GM19455 (cell line): Measurements from ENCODE around the gene GMDS.

Source experiments
- ATAC-seq: cut with Tn5 transposase; IDR thresholded peaks from one replicate; pipeline ENCODE4 v1.9.1; 2021; ENCODE audit not compliant: unreplicated experiment

Gene GMDS

GRCh38 chr6:1910621-1911407 lies 334.6 kb downstream of the GMDS start:
- ATAC-seq = no peak

GRCh38 chr6:1908784-1909183 lies 336.6 kb downstream of the GMDS start:
- no peak for ATAC-seq

- ATAC-seq = no peak
Measured at GRCh38 chr6:1906609-1907008, 338.8 kb downstream of the GMDS start.

DNA sequence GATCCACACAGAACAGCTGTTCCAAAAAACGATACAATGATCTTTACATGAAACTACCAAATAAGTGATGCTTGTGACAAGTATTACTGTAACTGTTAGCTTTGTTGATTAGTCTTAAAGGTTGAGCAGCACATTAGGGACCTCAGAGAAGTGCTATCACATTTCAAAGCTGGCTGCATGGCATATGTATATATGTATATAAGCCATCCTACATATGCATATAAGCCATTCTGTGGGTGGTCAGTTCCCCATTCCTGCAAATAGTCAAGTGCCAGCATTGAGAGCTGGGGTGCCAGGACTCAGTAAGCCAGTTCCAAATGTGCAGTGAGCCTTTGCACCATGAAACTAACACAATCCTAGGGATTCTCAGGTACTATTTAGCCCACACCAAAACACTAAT lies 339.4 kb downstream of the GMDS start:
- ATAC-seq = no peak

GRCh38 chr6:1904898-1905297 lies 340.5 kb downstream of the GMDS start:
- ATAC-seq = no peak

GRCh38 chr6:1904466-1904799 lies 341.0 kb downstream of the GMDS start:
- no peak for ATAC-seq

DNA sequence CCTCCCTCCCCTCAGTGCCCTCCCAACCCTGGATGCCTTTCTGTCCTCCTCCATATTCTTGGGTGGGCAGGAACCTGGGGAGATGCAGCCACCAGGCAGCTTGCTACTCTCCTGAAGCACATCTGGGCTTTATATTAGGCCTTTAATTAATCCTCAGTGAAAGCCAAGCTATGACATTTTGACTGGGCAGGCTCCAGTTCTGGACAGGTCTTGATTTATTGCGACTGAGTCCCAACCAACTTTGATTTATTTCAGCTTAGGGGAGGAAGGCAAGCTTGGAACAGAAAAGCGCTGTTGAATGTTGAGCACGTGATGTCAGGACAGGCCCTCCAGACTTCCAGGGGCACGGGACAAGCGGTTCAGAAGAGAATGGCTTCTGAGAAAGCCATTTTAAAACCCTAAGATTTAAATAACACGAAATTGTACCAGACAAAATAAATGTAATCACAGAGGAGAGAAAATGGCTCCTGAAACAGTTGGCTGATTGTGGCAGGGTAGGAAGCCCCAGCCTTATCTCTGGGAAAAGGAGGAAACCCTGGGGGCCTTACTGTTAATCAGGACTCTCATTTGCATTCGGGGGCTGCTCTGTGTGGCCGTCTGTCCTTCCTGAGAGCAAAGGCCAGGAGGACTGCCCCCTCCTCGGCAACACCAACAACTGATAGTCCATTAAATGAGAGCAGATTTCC lies 341.5 kb downstream of the GMDS start:
- ATAC-seq = no peak

- no peak for ATAC-seq
Measured at GRCh38 chr6:1901556-1901955, 343.8 kb downstream of the GMDS start.

DNA sequence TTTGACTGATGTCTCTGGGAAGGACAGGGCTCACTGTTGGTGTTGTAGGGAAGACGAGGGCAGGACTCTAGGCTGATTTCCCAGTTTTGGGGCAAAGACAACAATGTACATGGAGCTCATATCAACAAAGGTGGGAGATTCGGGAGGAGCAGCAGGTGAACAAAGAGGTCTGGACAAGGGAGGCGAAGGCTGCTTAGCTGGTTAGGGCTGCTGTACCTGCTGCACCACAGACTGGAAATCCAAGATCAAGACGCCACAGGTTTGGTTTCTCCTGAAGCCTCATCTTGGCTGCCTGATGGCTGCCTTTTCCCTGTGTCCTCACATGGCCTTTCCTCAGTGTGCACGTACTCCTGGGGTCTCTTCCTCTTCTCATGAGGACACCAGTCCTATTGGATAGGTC lies 348.5 kb downstream of the GMDS start:
- ATAC-seq = no peak

DNA sequence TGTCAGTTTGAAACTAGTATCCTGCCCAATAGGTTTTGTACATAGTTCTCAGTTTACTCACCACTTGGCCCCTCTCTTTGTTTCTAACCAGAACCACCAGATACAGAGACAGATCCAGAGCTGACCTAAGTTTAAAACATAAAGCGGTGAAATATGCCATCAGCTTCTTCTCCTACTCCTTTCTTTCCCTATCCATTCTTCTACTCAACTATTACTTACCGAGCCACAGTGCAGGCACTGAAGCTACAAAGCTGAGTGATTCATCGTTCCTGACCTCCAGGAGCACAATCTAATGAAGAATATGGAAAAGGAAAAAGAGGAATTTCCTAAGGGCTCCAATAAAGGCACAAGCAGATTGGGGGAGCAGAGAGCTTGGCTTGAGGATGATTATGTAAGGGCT lies 349.7 kb downstream of the GMDS start:
- ATAC-seq = no peak

DNA sequence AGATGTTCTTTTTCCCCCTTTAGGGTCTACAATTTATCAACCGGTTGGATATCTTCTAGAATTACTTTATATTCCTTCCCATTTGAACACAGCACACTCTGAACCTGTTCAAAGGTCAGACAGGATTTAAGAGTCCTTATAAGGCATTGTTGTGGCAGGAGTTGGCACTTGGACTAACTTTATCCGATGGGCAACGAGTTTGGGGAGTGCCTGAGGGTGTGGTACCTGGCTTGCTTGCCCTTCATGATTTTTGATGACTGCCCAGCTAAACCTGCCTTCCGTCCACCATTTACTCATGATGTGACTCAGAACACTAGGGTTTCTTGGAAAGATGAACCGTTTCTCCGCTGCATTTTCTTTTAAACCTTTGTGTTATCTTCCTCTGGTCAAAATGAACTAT lies 350.5 kb downstream of the GMDS start:
- ATAC-seq = no peak

GRCh38 chr6:1893470-1894130 lies 351.8 kb downstream of the GMDS start:
- no peak for ATAC-seq

GRCh38 chr6:1892716-1893115 lies 352.7 kb downstream of the GMDS start:
- ATAC-seq = no peak

DNA sequence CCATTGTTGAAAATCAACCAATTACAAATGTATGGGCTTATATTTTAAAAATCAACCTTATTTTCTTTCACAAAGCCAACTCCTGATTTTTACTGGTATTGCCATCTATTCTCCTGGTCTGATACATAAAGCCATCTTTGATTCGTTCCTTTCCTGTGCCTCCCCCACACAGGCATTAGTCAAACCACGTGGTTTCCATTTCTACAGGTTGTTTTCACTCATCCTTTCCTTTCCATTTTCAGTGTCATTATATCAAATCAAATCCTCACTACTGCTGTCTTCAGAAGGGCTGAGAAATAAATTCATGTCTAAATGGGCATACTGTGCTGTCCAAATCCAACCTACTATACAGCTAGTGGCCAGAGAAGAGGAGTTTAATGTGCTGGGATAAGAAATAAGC lies 354.4 kb downstream of the GMDS start:
- no peak for ATAC-seq

DNA sequence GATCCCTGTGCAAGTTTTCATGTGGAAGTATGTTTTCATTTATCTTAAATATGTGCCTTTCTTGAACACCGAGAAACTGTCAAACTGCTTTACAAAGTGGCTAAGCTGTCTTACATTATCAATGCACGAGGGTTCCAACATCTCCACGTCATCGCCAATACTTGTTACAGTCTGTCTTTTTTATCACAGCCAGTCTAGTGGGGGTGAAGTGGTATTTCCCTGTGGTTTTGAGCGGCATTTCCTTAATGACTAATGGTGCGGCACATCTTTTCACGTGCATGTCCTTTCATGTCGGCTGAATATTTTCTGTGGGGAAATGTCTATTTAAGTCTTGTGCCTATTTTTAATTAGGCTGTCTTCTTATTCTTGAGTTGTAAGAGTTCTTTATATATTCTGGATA lies 355.3 kb downstream of the GMDS start:
- ATAC-seq = no peak

GRCh38 chr6:1885576-1886011 lies 359.8 kb downstream of the GMDS start:
- no peak for ATAC-seq

GRCh38 chr6:1884313-1884712 lies 361.1 kb downstream of the GMDS start:
- ATAC-seq = no peak

DNA sequence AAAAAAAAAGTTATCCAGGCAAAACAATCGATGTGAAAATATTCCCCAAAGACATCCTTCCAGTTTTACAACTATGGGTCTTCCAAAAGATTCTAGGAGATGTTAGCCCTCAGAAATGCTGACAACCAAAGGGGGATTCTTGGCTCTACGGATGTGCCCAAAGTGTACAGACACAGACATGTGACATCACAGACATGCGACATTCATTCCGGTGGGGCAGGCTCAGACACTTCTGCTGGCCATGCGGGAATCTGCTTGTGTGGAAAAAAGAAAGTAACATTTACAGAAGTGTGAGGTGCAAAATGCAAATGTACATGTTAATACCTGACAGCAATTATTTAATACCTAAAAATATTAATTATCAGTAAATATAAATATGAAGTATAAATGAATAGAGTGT lies 367.1 kb downstream of the GMDS start:
- ATAC-seq = no peak

DNA sequence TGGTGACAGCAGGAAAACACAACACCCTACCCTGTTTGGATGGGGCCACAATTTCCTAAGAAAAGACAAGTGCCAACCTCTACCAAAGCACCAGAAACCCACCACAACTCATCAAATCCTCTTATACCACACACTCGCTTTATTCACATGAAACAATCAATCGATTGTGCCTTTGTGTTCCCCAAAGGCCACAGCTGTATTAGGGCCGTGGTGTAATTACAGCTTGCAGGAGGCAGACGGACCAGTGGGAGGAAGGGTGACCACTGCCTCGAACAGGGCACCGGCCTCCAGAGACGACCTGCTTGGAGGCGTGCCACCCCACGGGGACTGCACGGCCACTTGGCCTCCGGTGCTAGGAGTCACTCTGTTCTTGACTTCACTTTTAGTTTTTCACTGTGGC lies 371.6 kb downstream of the GMDS start:
- no peak for ATAC-seq

DNA sequence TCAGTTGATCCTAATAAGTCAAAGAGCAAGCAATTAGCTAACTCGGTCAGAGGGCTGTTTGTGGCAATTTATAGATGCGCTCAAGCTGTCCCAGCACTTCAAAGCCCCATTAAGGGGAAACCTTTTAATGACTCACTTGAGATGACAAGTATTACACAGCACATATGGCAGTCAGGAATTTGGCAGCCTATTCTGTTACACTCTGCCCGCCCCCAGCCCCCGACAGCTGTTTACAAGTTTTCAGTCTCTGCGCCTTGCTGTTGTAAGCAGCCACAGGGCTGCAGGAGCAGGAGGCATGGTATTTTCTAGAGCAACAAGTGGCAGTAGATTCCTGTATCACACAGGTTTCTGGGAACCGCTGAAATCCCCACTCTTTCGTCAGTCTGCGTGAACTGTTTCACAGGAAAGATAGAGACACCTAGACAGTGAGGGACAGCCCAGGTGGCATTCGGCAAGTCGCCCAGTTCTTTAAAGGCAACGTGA lies 372.7 kb downstream of the GMDS start:
- ATAC-seq = no peak

GRCh38 chr6:1871724-1872315 lies 373.6 kb downstream of the GMDS start:
- no peak for ATAC-seq

GRCh38 chr6:1870932-1871331 lies 374.5 kb downstream of the GMDS start:
- no peak for ATAC-seq
